ENCODE data around the gene F12. TPM values are rescaled to one million over a fixed set of nuclear protein-coding genes. Genes with fewer than 3 reads are reported as not detected.
A peak's percentile ranks its signal among the peaks of the same experiment; 100 is the strongest.

Gene F12
- total and polyA plus RNA-seq, 4 donors: 0.23 to 1.8 (median 0.33) TPM; not detected in 1

DNA sequence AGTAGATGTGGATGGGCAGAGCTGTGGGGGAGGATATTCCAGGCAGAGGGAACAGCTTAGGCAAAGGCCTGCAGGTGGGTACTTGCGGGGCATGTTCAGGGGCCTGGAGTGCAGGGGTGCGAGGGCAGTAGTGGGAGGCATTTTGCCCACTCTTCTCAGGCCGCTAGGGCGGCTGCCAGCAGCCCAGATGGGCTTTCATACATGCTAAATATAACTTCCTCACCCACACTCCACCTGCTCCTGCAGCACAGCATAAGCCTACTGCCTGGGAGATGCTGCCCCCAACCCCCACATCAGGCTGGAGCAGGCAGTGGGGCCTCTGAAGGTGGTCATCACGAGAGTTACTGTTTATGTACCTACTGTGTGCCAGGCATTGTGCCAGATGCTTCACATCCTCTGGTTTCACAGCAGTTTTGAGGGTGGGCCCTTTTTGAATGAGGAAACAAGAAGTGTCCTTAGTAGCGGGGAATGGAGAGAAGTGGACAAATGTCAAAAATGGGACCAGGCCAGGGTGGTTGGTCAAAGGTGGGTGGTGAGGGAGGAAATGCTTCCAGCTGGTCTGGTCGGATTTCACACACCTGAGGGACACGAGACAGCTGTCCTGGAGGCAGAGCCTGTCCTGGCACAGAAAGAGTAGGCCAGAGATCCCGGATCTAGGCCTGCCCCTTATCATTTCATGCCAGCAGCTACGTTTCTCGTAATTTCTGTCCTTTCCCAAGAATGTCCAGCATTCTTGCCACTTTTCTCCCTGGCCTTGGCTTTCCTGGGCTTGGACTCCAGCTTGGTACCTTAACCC, 39.5 kb downstream of the F12 start:
- no peaks in the 10 kb centered on the region for H3K27me3 ChIP-seq (ENCODE audit: control insufficient read depth in 1 of 2, insufficient read depth in 2 of 2, low read length in 1 of 2)
- 39 to 49% methylated on average over 11 of the region's 11 CpGs for WGBS, 2 donors
- H3K4me1 ChIP-seq (ENCODE audit: control insufficient read depth in 1 of 2, insufficient read depth in 2 of 2, low read length in 2 of 2): no peaks in the 10 kb centered on the region
- no peak overlapping the region for H3K4me3 ChIP-seq (ENCODE audit: low read length in 2 of 2)
- no peak overlapping the region for H3K27ac ChIP-seq (ENCODE audit: low read depth in 1 of 2, low read length in 2 of 2)
- H3K9me3 ChIP-seq (ENCODE audit: control insufficient read depth, low read length): no peaks in the 10 kb centered on the region
- H3K36me3 ChIP-seq (ENCODE audit: control insufficient read depth in 1 of 2, insufficient read depth in 2 of 2, low read length in 1 of 2): no peaks in the 10 kb centered on the region
- intact Hi-C loops (cut with DNase I): loop anchor here in 1 of 2 donors (5.0 kb wide), 1 partner anchor 58 kb away; the partner anchor contains the start of gene MXD3
- no peak for ATAC-seq (ENCODE audit: low FRiP score)
- DNase-seq: no peak

DNA sequence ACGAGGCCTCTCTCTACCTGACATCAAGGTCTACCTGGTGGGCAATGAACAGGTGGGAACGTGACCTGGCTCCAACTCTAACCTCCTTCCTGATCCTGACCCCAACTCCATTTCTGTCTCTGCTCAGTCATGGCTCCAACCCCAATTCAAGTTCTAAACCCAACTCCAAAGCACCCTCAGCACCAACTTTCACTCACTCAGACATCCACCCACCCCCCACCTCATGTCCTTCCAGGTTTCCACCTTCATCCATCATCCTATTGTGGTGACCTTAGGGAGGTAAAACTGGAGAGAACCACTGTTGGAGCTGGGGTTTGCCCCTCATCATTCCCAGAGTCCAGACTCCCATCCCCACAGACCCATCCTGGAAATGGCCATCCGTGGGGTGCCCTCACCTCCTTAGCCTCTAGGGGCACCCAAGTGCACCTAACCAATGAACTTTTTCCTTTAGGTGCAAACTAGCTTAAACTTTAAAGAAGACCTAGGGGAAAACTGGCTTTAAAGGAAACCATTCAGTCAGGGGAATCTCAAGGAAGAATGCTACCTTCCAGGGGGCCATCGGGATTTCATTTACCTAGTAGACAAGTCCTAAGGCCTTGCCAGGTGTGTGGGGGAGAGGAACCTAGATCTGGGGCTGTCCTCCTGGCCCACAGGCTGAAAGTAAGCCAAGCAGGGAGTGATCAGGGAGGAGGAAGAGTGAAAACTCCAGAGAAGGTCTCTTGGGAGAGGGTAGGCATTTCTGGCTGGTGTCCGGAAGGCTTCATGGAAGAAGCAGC, 40.3 kb downstream of the F12 start:
- WGBS, 2 donors: 66 to 73% methylated on average over 5 of the region's 5 CpGs
- intact Hi-C loops (cut with DNase I): loop anchor here in 1 of 2 donors (5.0 kb wide), 1 partner anchor 57 kb away; the partner anchor contains the start of gene MXD3

DNA sequence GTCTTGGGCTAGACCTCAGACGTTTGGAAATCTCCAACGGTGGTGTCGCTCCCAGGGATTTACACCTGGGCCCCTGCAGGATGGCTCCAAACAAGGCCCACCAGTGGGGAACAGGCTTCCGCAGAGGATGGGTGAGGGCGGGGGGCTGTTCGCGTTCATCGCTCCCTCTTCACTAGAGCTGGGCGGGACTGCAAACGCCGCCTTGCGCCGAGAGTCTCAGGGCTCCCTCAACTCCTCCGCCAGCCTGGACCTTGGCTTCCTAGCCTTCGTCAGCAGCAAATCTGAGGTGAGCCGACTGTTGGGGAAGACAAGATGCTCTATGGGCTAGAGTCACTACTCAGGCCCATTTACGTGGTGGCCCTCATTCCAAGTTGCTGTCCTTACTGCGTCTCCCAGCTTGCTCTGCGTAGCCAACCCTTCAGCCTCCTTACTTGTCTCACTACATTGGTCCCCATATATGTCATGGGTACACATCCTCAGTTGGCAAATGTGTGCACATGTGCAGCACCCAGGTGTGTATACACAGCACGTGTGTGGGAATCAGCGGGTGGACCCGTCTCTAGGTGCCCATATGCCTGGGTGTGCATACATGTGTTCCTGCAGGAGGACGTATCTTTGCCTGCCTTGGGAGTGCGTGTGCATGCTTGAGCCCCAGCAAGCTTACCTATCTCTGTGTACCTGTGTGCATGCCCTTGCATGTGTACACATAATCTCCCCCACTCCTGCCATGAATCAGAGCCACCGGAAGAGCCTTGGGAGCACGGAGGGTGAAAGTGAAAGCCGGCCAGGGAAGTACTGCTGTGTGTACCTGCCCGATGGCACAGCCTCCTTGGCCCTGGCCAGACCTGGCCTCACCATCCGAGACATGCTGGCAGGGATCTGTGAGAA, 41.1 kb downstream of the F12 start:
- no peak overlapping the region for H3K4me3 ChIP-seq (ENCODE audit: low read length in 2 of 2)
- intact Hi-C loops (cut with DNase I): loop anchor here in 1 of 2 donors (5.0 kb wide), 1 partner anchor 56 kb away; the partner anchor contains the start of gene MXD3
- H3K4me1 ChIP-seq (ENCODE audit: control insufficient read depth in 1 of 2, insufficient read depth in 2 of 2, low read length in 2 of 2): no peaks in the 10 kb centered on the region

More for the DNA sequence above, 40.3 kb downstream of the F12 start:
- DNase-seq (no peak), ATAC-seq (ENCODE audit: low FRiP score) (no peak)
- H3K27me3 ChIP-seq (ENCODE audit: control insufficient read depth in 1 of 2, insufficient read depth in 2 of 2, low read length in 1 of 2): no peaks in the 10 kb centered on the region
- no peak overlapping the region for H3K27ac ChIP-seq (ENCODE audit: low read depth in 1 of 2, low read length in 2 of 2)
- no peak overlapping the region for H3K4me3 ChIP-seq (ENCODE audit: low read length in 2 of 2)
- H3K4me1 ChIP-seq (ENCODE audit: control insufficient read depth in 1 of 2, insufficient read depth in 2 of 2, low read length in 2 of 2): no peaks in the 10 kb centered on the region
- H3K9me3 ChIP-seq (ENCODE audit: control insufficient read depth, low read length): no peaks in the 10 kb centered on the region
- H3K36me3 ChIP-seq (ENCODE audit: control insufficient read depth in 1 of 2, insufficient read depth in 2 of 2, low read length in 1 of 2): no peaks in the 10 kb centered on the region

DNA sequence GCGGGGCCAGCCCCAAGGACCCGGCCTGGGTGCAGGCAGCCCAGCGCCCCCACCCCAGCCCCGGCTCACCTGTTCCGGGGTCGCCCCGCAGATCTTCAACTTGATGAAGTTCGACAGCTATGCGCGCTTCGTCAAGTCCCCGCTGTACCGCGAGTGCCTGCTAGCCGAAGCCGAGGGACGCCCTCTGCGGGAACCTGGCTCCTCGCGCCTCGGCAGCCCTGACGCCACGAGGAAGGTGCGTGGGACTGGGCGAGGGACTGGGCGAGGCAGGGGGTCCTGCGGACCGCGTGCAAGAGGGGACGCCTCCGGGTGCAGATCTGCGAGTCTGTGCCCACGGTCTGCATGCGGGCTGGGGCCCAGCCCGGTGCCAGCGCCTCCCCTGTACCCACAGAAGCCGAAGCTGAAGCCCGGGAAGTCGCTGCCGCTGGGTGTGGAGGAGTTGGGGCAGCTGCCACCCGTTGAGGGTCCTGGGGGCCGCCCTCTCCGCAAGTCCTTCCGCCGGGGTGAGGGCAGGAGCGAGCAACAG, 42.0 kb downstream of the F12 start:
- no peaks in the 10 kb centered on the region for H3K9me3 ChIP-seq (ENCODE audit: control insufficient read depth, low read length)
- intact Hi-C loops (cut with DNase I): loop anchor here in 1 of 2 donors (5.0 kb wide), 1 partner anchor 55 kb away; the partner anchor contains the start of gene MXD3
- peak overlapping the region in 1 of 2 donors; percentile 22 for H3K4me3 ChIP-seq (ENCODE audit: low read length in 2 of 2)
- ATAC-seq (ENCODE audit: low FRiP score) (peak; percentile 19), DNase-seq (no peak)
- whole genome bisulfite sequencing, 2 donors: 12 to 17% methylated on average over 41 to 46 of the region's 46 CpGs
- H3K36me3 ChIP-seq (ENCODE audit: control insufficient read depth in 1 of 2, insufficient read depth in 2 of 2, low read length in 1 of 2): no peaks in the 10 kb centered on the region
- no peaks in the 10 kb centered on the region for H3K27me3 ChIP-seq (ENCODE audit: control insufficient read depth in 1 of 2, insufficient read depth in 2 of 2, low read length in 1 of 2)
- H3K27ac ChIP-seq (ENCODE audit: low read depth in 1 of 2, low read length in 2 of 2): no peak overlapping the region
- H3K4me1 ChIP-seq (ENCODE audit: control insufficient read depth in 1 of 2, insufficient read depth in 2 of 2, low read length in 2 of 2): no peaks in the 10 kb centered on the region

More for the DNA sequence above, 41.1 kb downstream of the F12 start:
- no peak overlapping the region for H3K27ac ChIP-seq (ENCODE audit: low read depth in 1 of 2, low read length in 2 of 2)
- WGBS, 2 donors: 85 to 87% methylated on average over 29 of the region's 29 CpGs
- no peaks in the 10 kb centered on the region for H3K36me3 ChIP-seq (ENCODE audit: control insufficient read depth in 1 of 2, insufficient read depth in 2 of 2, low read length in 1 of 2)
- no peak for ATAC-seq (ENCODE audit: low FRiP score)
- H3K27me3 ChIP-seq (ENCODE audit: control insufficient read depth in 1 of 2, insufficient read depth in 2 of 2, low read length in 1 of 2): no peaks in the 10 kb centered on the region
- DNase-seq: no peak
- no peaks in the 10 kb centered on the region for H3K9me3 ChIP-seq (ENCODE audit: control insufficient read depth, low read length)

DNA sequence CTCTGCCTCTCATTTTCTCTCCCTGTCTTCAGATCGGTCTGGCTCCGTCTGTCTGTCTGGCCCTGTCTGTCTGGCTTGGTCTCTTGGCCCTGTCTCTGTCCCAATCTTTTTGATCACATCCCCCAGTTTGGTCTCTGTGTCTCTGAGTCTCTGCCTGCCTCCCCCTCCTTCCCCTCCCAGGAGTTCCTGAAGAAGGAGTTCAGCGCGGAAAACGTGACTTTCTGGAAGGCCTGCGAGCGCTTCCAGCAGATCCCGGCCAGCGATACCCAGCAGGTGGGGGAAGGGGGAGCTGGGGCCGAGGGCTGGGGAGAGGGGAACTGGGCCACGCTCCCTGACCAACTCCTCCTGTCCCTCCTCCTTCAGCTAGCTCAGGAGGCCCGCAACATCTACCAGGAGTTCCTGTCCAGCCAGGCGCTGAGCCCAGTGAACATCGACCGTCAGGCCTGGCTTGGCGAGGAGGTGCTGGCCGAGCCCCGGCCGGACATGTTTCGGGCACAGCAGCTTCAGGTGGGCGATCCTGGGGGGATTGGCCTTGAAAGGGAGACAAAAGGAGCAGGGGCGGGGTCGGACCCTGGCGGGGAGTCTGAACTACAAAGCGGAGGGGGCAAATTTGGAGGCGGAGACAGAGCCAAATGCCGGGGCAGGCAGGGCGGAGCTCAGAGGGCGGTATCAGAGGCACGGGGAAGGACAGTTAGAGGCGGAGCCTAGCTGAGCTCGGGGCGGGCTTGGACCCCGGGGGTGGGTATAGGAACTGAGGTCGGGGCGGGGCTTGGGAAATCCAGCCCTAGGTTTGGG, 42.6 kb downstream of the F12 start:
- H3K27me3 ChIP-seq (ENCODE audit: control insufficient read depth in 1 of 2, insufficient read depth in 2 of 2, low read length in 1 of 2): no peaks in the 10 kb centered on the region
- H3K4me3 ChIP-seq (ENCODE audit: low read length in 2 of 2): peak overlapping the region in 1 of 2 donors; percentile 22
- peak; percentile 93 for ATAC-seq (ENCODE audit: low FRiP score)
- WGBS, 2 donors: 3 to 6% methylated on average over 33 to 36 of the region's 36 CpGs
- no peaks in the 10 kb centered on the region for H3K9me3 ChIP-seq (ENCODE audit: control insufficient read depth, low read length)
- peak overlapping the region in 1 of 2 donors; percentile 24 for H3K27ac ChIP-seq (ENCODE audit: low read depth in 1 of 2, low read length in 2 of 2)
- intact Hi-C loops (cut with DNase I): loop anchor here in 1 of 2 donors (5.0 kb wide), 1 partner anchor 54 kb away; the partner anchor contains the start of gene MXD3
- H3K36me3 ChIP-seq (ENCODE audit: control insufficient read depth in 1 of 2, insufficient read depth in 2 of 2, low read length in 1 of 2): no peaks in the 10 kb centered on the region
- peak; percentile 93 to 96 for DNase-seq
- no peaks in the 10 kb centered on the region for H3K4me1 ChIP-seq (ENCODE audit: control insufficient read depth in 1 of 2, insufficient read depth in 2 of 2, low read length in 2 of 2)

DNA sequence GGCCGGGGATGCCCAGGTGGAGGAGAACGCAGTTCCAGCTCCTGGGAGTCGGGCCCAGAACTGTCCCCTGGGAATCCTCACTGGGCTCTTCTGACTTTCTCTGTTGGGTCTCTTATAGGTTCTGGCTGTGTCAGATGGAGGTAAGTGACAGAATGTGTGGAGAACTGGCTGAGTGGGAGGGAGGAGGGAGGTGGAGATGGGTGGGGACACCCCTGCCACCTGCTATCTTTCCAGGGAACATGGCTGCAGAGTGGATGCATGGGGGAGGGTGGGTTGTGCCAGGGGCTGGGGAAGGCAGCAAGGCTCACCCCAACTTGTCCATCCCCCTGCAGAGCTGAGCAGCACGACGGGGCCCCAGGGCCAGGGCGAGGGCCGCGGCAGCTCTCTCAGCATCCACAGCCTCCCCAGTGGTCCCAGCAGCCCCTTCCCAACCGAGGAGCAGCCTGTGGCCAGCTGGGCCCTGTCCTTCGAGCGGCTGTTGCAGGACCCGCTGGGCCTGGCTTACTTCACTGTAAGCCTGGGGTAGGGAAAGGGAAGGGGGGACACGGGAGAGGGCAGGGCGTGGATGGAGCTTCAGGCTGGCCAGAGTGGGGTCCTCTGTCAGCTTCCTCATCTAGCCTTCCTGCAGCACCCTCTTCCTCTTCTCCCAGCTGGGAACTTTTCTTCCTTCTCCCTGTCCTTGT, 43.4 kb downstream of the F12 start:
- WGBS, 2 donors: 83 to 88% methylated on average over 10 to 14 of the region's 14 CpGs
- intact Hi-C loops (cut with DNase I): loop anchor here in 1 of 2 donors (5.0 kb wide), 1 partner anchor 54 kb away; the partner anchor contains the start of gene MXD3
- ATAC-seq (ENCODE audit: low FRiP score) (no peak), DNase-seq (peak in 1 of 2 donors; percentile 48)
- no peaks in the 10 kb centered on the region for H3K27me3 ChIP-seq (ENCODE audit: control insufficient read depth in 1 of 2, insufficient read depth in 2 of 2, low read length in 1 of 2)
- no peaks in the 10 kb centered on the region for H3K4me1 ChIP-seq (ENCODE audit: control insufficient read depth in 1 of 2, insufficient read depth in 2 of 2, low read length in 2 of 2)
- H3K36me3 ChIP-seq (ENCODE audit: control insufficient read depth in 1 of 2, insufficient read depth in 2 of 2, low read length in 1 of 2): no peaks in the 10 kb centered on the region
- no peak overlapping the region for H3K4me3 ChIP-seq (ENCODE audit: low read length in 2 of 2)
- H3K27ac ChIP-seq (ENCODE audit: low read depth in 1 of 2, low read length in 2 of 2): peak overlapping the region in 1 of 2 donors; percentile 15
- H3K9me3 ChIP-seq (ENCODE audit: control insufficient read depth, low read length): no peaks in the 10 kb centered on the region
